ENCODE data around the gene DDX59. TPM values are rescaled to one million over a fixed set of nuclear protein-coding genes. Genes with fewer than 3 reads are reported as not detected.

Gene DDX59
- total RNA-seq, 1 experiment from 2014 or later: 19.4 TPM

GRCh38 chr1:200704986-200705500 is 35.3 kb upstream of the DDX59 start:
- Mint-ChIP-seq H3K36me3 (no peaks in the 10 kb centered on the region), H3K27me3 (ENCODE audit: low read depth) (no peaks in the 10 kb centered on the region), H3K4me1 (peaks cover under 1% of the 10 kb centered on the region), H3K4me3 (no peak overlapping the region), H3K9me3 (no peaks in the 10 kb centered on the region), H3K27ac (no peak overlapping the region)
- ChIA-PET CTCF (no interaction called here), POLR2A (no interaction called here)
- ATAC-seq (no peak), DNase-seq (ENCODE audit: low spot score) (no peak)
- TF ChIP-seq TCF7 (CRISPR knock-in tag; IDR thresholded peaks at IDR 0.05; ENCODE audit: low read depth) (no peak), KAT7 (CRISPR knock-in tag; IDR thresholded peaks at IDR 0.05; ENCODE audit: borderline replicate concordance) (no peak), ETV6 (CRISPR knock-in tag; IDR thresholded peaks at IDR 0.05) (no peak), ZNF138 (CRISPR knock-in tag; conservative IDR thresholded peaks at IDR 0.05) (no peak), SMAD4 (CRISPR knock-in tag; IDR thresholded peaks at IDR 0.05) (no peak), PRRX2 (CRISPR knock-in tag; IDR thresholded peaks at IDR 0.05) (no peak), ZBTB21 (CRISPR knock-in tag; IDR thresholded peaks at IDR 0.05; ENCODE audit: borderline replicate concordance) (no peak), TEAD4 (CRISPR knock-in tag; IDR thresholded peaks at IDR 0.05) (no peak), HMGXB4 (CRISPR knock-in tag; IDR thresholded peaks at IDR 0.05) (no peak), NR3C1 (CRISPR knock-in tag; conservative IDR thresholded peaks at IDR 0.05; ENCODE audit: low read depth) (no peak), JUN (CRISPR knock-in tag; IDR thresholded peaks at IDR 0.05) (no peak), ZNF671 (CRISPR knock-in tag; IDR thresholded peaks at IDR 0.05) (no peak), IRF1 (CRISPR knock-in tag; IDR thresholded peaks at IDR 0.05) (no peak), MAX (CRISPR knock-in tag; IDR thresholded peaks at IDR 0.05) (no peak), CREM (CRISPR knock-in tag; IDR thresholded peaks at IDR 0.05) (no peak), E2F5 (CRISPR knock-in tag; IDR thresholded peaks at IDR 0.05) (no peak), MYBL2 (CRISPR knock-in tag; IDR thresholded peaks at IDR 0.05) (no peak), ATF1 (CRISPR knock-in tag; IDR thresholded peaks at IDR 0.05) (no peak), OVOL2 (CRISPR knock-in tag; IDR thresholded peaks at IDR 0.05; ENCODE audit: borderline replicate concordance) (no peak), ARID4B (CRISPR knock-in tag; IDR thresholded peaks at IDR 0.05; ENCODE audit: borderline replicate concordance) (no peak)
